Diencephalon (tissue), 1 donor: Measurements from ENCODE around the gene CSF1. TPM values are rescaled to one million over a fixed set of nuclear protein-coding genes. Genes with fewer than 3 reads are reported as not detected.

Source experiments
- total RNA-seq: library from RNA; depleted of rRNA; stranded (reverse); fragments of >200 nt; gene quantifications from one replicate; pipeline ENCODE4 v1.2.3, GENCODE V29; 2014

CSF1 gene, protein sequence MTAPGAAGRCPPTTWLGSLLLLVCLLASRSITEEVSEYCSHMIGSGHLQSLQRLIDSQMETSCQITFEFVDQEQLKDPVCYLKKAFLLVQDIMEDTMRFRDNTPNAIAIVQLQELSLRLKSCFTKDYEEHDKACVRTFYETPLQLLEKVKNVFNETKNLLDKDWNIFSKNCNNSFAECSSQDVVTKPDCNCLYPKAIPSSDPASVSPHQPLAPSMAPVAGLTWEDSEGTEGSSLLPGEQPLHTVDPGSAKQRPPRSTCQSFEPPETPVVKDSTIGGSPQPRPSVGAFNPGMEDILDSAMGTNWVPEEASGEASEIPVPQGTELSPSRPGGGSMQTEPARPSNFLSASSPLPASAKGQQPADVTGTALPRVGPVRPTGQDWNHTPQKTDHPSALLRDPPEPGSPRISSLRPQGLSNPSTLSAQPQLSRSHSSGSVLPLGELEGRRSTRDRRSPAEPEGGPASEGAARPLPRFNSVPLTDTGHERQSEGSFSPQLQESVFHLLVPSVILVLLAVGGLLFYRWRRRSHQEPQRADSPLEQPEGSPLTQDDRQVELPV
- total RNA-seq = 2.8 TPM

GRCh38 chr1:109910123-109910962 is at the start of gene CSF1:
Gene CSF1 (plus strand): TSS chr1:109910849. CDS start chr1:109911024, 175 bp downstream.

Other genes with a start within 250 kb of the CSF1 start
- 33.0 TPM for gene GSTM2, start 242.8 kb upstream of the CSF1 start, total RNA-seq
- 15.0 TPM for gene GSTM1, start 223.0 kb upstream of the CSF1 start, total RNA-seq
- 6.2 TPM for gene GSTM5, start 198.6 kb upstream of the CSF1 start, total RNA-seq
- 91.3 TPM for gene GSTM3, start 169.8 kb upstream of the CSF1 start, total RNA-seq
- not detected for gene EPS8L3, start 146.9 kb upstream of the CSF1 start, total RNA-seq
- gene AHCYL1, start 73.9 kb downstream of the CSF1 start, total RNA-seq = 62.5 TPM
- 102 TPM for gene STRIP1, start 123.8 kb downstream of the CSF1 start, total RNA-seq
- gene ALX3, start 159.8 kb downstream of the CSF1 start, total RNA-seq = 0.23 TPM
- gene UBL4B, start 201.6 kb downstream of the CSF1 start, total RNA-seq = not detected
- gene SLC6A17, start 239.6 kb downstream of the CSF1 start, total RNA-seq = 42.0 TPM